GM18498 (cell line): ENCODE data around the gene SST.

ENCODE experiments used
- ATAC-seq: cut with Tn5 transposase; IDR thresholded peaks from one replicate; pipeline ENCODE4 v1.9.1; 2021; ENCODE audit warnings: mild to moderate bottlenecking, moderate library complexity; ENCODE audit not compliant: unreplicated experiment

SST gene

DNA sequence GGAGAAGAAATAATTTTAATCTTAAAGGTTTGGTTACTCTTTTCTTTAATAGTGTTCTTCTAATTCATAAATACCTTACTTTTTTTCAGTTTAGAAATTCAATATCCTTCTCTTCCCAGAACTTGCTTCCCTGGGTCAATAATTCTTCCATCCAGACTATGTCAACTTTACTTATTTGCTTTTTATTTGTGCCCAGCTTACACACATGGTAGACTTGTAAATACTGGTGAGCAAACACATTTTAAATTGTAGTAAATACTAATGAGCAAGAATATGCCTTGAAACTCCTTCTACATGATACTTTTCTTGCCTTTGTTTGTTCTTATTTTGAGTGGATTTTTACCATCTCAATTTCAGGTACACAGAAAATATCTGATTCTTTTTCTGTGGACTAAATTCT is 33.7 kb downstream of the SST start:
- no peak for ATAC-seq

DNA sequence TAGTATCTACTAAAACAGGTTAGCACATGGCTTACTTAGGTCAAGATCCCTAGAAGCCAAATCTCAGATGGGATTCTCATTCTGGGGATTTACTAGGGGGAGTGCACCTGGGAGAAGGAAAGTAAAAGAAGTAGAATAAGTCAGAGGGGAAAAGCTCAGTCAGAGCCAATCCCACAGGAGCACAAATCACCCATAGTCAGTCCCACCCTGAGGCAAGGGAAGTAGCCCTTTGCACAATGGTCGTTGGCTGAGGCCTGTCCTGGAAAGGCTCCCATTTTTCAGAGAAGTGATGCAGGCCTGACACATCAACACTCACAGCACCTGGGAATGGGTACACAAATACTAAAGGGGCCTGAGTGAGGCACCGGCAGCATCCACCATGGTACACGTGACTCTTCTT is 39.8 kb downstream of the SST start:
- ATAC-seq, result no peak

DNA sequence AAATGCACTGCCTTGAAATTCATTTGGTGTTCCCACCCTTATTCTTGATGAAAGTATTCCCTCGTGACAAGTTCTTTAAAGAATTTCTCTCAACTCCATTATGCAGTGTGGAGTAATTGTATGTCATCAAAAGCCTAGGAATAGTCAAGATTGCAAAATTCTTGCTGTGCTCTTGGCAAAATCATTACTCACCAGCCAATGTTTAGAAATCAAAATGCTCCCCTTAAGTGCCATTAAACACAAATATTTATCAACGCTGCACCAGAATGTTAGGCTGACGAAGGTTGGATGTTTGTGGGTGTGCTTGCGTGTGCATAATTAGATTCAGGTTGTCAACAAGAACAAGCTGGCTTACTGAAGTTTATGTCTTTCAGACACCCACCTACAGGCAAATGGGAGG is 40.5 kb downstream of the SST start:
- no peak for ATAC-seq

DNA sequence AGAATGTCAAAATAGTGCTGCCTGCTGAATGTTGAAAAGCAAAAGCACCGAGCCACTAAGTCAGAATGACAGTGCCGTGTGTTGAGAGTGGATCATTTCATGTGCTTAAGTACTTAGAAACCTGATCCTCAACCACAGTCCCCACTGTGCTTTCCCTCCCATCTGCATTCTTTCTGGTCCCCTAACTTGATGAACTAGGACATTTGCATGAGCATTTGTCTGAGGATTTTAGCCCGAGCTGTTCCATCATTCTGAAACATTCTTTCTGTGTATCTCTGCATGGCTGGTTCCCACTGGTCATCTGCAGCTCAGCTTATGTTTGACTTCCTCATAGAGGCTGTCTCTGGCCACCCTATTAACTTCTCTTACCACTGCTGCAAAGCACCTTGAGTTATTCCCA is 42.0 kb downstream of the SST start:
- ATAC-seq, result no peak

DNA sequence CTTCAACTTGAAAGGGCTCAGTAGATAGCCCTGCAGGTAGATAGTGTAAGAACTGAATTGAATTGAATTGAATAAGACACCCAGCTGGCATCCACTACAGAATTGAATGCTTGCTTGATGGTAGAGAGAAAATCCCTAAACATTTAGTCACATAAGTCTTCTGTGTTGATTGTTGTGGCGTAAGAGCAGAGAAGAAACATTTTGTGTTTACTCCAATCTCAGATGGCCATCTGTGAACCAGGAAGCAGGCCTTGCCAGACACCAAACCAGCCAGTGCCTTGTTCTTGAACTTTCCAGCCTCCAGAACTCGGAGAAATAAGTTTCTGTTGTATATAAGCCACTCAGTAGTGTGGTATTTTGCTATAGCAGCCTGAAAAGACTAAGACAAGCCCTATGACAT is 43.6 kb downstream of the SST start:
- ATAC-seq, result no peak

DNA sequence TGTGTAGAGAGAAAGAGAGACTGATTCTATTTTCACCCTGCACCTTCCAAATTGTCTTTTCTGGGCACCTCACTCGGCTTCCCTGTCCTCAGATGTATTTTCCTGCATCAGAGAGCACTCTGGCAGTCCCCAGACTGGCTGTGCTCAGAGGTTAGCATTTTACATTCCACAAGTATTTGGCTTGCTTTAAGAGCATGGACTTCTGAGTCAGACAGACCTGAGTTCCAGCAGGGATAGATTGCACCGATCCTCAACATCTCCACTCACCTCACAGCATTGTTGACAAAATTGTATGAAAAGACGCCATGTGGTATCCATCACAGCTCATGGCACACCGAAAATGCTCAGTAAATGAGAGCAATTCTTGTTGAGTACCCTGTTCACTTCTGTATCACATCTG is 45.6 kb downstream of the SST start:
- ATAC-seq, result no peak

DNA sequence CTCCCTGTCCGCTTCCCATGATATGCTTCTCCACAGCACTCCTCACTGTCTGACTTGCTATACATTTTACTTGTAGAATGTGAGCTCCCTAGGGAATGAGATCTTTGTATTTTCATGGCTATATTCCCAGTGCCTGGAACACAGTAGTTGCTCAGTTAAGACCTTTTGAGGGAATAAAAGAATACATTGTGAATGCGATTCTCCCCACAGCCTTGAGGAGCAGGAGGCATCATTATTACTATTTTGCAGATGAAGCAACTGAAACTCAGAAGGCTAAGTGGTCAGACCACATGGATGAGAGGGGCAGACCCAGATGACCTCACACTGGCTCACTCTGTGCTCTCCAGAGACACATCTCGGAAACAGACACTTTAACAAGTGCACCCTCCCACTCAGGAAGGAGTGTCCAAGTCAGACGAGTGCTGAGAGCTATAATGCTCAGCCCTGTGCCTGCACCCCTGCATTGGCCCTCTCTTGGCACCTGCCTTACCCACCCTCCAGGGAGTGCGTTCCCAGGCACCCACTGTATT is 46.8 kb downstream of the SST start:
- no peak for ATAC-seq

DNA sequence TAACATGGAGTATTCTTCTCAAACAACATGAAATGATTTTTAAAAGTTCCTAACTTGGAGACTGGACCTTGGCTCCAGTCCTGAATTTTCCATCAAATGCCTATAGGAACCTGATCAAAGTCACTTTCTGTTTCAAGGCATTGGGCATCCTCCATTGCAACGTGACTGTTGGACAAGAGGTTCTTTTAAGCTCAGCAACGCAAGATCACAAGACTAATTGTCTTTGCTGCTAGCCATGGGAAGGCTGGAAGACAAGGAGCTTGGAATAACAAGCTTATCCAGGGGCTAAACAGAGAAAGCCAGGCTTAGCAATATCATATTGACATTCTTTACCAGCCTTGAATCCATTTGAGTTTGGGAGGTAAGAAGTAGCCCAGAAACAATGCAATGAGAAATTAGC is 48.3 kb downstream of the SST start:
- no peak for ATAC-seq

DNA sequence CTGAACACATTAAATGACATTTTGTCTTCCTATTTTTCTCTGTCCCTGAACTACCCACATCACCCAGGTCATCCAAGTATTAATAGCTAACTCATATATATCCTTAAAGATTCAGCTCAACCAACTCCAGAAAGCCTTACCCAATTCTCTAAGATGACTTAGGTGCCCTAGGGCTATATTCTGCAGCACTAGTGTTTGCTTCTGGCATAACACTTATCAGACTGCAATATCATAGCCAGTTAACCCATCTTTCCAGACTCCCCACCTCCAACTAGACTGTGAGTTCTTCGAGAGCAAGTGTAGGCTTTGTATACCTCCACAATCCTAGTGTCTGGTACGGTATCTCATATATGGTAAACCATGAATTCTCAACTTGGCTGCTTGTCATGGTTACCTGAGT is 50.7 kb downstream of the SST start:
- ATAC-seq, result no peak
